ENCODE results near the gene WNT5B.

WNT5B gene

DNA sequence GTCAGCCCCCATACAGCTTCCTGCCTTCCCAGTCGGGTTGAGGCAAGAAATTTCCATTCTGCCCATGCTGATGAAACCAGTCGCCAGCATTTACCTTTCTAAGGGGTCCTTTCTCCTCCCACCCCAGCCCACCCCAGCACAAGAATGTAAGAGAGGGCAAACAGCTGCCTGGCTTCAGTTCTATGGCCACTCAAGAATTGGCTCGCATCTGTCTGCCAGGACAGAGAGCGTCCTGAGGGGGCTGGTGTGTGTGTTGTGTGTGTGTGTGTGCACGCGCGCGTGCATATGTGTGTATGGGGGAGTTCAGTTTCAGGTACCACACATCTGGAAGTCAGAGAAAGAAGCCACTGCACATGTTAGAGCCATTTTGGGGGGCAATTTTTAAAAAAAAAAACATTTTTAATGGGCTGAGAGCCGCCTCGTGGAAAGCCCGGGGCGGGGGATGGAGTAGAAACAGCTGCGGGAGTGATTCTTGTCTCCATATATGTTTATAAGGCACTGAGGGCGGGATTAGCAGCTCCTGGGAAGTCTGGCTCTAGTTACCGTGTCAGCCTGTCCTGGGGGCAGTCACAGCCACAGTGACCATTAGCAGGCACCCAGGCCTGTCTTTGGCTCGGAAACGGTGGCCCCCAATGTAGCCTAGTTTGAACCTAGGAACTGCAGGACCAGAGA is at the start of gene WNT5B:
Gene WNT5B (plus strand): TSS at position 566 of the 672 bp plus-strand sequence. CDS start 2,124 bp downstream, outside the sequence.
- DNase-seq (ENCODE audit: low spot score), result no peak

DNA sequence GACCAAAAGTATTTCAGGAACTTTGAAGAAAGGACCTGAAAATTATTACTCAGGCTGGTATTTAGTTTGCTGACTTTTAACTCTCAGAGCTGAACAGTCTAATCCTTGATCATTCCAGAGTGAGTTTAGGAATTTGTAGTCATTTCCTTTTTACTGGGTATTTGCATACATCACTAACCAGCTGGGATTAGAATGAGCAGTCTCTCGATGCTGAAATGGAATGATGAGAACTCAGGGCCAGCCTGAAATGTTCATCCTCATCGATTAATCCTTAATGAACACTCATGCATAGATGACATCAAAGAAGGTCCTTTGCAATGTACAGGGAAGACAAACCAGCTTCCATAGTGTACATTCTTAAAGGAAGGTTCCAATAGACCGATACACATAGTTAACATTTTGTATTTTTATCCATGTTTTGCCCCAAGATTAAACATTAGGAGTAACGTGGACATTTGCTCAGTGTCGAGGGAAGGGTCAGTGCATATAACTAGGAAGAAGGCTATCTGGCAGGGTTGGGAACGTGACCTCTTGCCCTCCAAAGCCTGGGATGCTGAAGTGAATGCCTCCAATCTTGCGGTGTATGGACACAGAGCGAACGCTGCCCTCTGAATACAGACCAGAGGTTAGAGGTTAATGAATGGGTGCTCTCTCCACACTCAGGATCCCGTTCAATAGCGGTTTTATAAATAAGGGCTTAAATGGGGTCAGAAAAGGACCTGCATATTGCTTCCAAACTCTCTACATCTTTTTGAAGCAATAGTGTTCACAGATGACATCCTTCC is 49.2 kb upstream of the WNT5B start:
- no peak for DNase-seq (ENCODE audit: low spot score)

- DNase-seq (ENCODE audit: low spot score), result no peak
Observed at GRCh38 chr12:1580526-1580925, 48.5 kb upstream of the WNT5B start.

- no peak for DNase-seq (ENCODE audit: low spot score)
Observed at GRCh38 chr12:1581973-1582708, 46.9 kb upstream of the WNT5B start.

- no peak for DNase-seq (ENCODE audit: low spot score)
Observed at GRCh38 chr12:1582709-1583050, 46.4 kb upstream of the WNT5B start.

DNA sequence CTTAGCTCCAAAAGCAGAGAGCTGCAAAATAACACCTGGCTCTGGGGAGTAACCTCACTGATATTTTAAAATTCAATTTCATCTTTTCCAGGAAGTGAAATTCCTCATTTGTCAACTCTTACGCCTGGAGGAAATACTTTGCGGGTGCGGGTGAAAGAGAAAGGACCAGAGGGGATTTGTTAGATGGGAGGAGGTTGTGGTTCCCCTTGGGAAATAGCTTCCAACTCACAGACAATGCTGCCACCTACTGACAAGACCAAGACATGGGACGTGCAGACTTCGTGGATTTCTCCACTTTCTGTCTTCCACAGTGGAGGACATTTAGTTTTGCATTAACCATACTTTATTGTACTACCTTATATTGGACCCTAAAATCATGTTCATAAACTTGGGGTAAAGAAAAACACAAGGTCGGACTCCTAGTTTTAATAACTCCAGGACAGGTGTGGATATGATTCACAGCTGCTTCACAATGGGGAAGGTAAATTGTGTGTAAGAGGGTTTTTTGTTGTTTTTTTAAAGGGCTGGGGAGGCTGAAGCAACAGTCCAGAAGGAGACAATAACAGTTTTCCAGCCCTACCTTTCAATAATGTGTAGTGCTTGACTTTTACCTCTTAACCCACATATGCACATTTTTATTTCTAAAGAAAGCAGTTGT is 45.5 kb upstream of the WNT5B start:
- DNase-seq (ENCODE audit: low spot score), result peak; percentile 76

DNA sequence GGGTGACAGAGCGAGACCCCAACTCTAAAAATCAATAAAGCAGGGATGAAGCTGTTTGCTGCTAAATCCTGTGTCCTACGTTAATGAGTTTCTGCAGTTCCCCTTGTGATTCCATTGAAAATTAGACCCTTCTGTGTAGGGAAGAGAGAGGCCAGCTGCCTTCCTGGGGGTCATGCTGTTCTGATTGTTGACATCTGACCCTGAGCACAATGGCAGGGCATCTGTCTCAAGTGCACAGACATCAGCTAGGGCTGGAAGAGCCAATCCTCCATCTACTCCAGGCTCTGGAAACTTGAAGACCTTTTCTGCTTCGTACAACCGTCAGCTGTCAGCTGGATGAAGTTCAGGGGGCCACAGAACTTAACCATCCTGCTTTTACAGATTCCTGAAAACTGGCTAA is 44.7 kb upstream of the WNT5B start:
- no peak for DNase-seq (ENCODE audit: low spot score)

GRCh38 chr12:1587927-1588574 is 41.0 kb upstream of the WNT5B start:
- DNase-seq (ENCODE audit: low spot score), result no peak

DNA sequence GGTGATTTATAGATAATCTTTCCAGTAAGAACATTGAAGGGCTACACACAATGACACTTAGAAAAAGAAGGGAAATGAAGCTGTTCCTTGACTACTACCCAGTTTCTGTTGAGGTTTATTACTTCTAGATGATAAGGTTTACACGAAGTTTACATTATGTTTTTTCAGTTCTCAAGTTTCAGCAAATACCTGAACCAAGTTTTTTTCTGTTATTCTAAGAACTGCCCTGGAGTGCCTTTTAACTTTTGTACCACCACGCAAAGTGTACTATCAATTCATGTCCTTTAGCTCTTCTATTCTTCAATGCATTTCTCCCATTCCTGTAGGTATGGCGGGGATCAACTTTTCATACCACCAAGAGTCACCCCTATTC is 40.5 kb upstream of the WNT5B start:
- DNase-seq (ENCODE audit: low spot score), result no peak

- no peak for DNase-seq (ENCODE audit: low spot score)
Observed at GRCh38 chr12:1590221-1590979, 38.6 kb upstream of the WNT5B start.

DNA sequence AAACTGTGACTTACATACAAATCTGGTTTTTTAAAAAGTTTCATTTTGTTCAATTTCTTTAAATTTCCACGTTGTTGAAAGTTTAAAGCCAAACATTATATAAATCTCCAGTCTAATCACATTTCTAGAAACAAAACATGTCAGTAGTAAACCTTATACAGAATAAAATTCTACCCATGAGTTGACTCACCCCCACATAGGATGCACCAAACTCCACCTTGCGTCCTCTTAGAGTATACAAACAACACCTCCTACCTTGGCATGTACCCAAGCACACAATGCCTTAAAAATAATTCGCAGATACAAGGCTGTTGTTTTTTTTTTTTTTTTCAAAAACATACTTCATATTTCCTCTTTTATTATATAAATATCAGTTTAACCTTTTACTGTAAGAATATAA is 38.0 kb upstream of the WNT5B start:
- no peak for DNase-seq (ENCODE audit: low spot score)

GRCh38 chr12:1591543-1591942 is 37.5 kb upstream of the WNT5B start:
- no peak for DNase-seq (ENCODE audit: low spot score)

GRCh38 chr12:1592444-1593173 is 36.4 kb upstream of the WNT5B start:
- no peak for DNase-seq (ENCODE audit: low spot score)

- peak; percentile 38 for DNase-seq (ENCODE audit: low spot score)
Observed at GRCh38 chr12:1593174-1594005, 35.6 kb upstream of the WNT5B start.

- no peak for DNase-seq (ENCODE audit: low spot score)
Observed at GRCh38 chr12:1594006-1594260, 35.1 kb upstream of the WNT5B start.

DNA sequence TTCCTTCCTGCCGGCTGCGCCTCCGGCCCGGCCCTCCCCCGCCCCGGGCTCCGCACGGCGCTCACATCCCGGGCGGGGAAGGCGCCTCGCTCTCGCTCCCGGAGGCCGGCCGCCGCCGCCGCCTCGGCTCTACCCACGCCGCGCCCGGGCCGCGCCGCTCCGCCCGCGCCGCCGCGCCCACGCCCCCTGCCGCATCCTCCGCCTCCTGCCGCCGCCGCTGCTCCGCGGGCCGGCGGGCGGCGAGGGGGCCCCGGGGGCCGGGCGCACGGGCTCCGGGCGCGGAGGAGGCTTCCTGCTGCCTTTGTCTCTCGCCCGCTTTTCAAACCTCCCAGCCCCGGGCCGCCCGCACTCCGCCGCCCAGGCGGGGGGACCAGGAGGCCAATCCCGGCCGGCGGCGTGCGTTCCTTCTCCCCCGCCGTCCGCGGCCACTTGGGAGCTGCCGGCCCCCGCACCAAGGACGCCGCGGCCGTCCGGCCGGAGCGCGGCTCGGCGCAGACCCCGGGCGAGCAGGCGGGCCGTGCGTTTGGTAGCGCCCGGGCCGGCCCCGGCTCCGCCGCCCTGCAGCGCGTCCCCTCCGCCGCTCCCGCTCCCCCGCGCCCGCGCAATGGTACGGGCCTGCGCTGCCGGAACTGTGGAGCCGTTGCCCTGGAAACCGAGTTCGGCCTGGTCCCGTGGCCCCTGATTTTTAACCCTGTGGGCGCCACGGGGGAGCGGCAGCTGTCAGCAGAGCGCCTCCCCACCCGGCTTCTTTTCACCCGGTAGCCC is 34.6 kb upstream of the WNT5B start, which contains the start of gene FBXL14:
Gene FBXL14 (minus strand): TSS at position 321 of the 765 bp plus-strand sequence. CDS start 515 bp downstream, outside the sequence.
- peak; percentile 83 for DNase-seq (ENCODE audit: low spot score)

GRCh38 chr12:1595026-1595561 is 33.9 kb upstream of the WNT5B start:
- no peak for DNase-seq (ENCODE audit: low spot score)

DNA sequence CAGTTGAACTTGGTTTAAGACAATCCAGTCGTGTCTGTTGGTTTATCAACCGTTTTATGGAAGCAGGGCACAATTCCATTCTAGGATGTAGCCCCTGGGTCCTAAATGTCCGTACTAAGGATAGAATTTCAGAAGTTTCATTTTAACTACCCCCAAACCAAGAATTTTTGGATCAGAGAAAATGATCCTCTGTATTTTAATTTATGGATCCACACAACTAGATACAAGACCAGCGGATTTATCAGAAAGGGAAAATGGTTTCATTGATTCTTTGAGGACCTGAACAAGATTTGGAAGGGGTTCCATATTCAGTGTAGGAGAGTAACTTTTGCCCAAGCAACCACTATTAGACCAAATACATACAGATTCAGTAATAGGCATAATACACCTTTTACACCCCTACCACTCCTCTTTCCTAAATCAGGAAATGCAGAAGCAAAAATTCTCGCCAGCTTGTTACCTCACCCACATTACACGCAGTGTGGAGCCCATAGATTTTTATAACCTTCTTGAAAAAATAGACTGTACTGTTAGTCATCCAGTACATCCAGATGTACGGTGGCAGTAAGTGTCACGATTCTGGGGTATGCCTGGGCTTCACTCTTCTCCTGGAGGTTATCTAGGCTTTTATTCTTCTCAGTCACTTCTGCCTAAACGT is 33.2 kb upstream of the WNT5B start:
- DNase-seq (ENCODE audit: low spot score), result no peak
